ENCODE measurements around the gene TCEAL5. TPM values are rescaled to one million over a fixed set of nuclear protein-coding genes. Genes with fewer than 3 reads are reported as not detected.

Gene TCEAL5
- total and polyA plus RNA-seq, 2 of the 8 experiments (the other 6 are each of a cell fraction or from before 2014, with no cell fraction given), result 0.17 to 6.6 TPM

GRCh38 chrX:103254921-103255493, 21.5 kb downstream of the TCEAL5 start, which contains the start of gene TCEAL8 (continued):
- TF ChIP-seq CHD7 (IDR thresholded peaks at IDR 0.05; ENCODE audit: insufficient replicate concordance, low read length) (no peak), MAFK (IDR thresholded peaks at IDR 0.05; ENCODE audit: low read depth, low read length) (no peak), SP4 (IDR thresholded peaks at IDR 0.05; ENCODE audit: low read length) (no peak), SUZ12 (IDR thresholded peaks at IDR 0.05; ENCODE audit: low read length) (no peak), JUN (IDR thresholded peaks at IDR 0.05; ENCODE audit: low read depth, low read length) (no peak), BRCA1 (IDR thresholded peaks at IDR 0.05; ENCODE audit: low read depth, low read length) (no peak), EZH2 (IDR thresholded peaks at IDR 0.05; ENCODE audit: low read depth, low read length, severe bottlenecking) (no peak), RFX5 (IDR thresholded peaks at IDR 0.05; ENCODE audit: borderline replicate concordance, low read depth, low read length) (no peak), HDAC6 (IDR thresholded peaks at IDR 0.05; ENCODE audit: low read depth, low read length) (no peak), POU5F1 (IDR thresholded peaks at IDR 0.05; ENCODE audit: low read depth, low read length) (no peak), GABPA (IDR thresholded peaks at IDR 0.05; ENCODE audit: borderline replicate concordance, insufficient read depth, low read length) (no peak), BACH1 (IDR thresholded peaks at IDR 0.05; ENCODE audit: low read length) (no peak)
